NK-92 (cell line): ENCODE measurements around the gene TTLL5.
"Not testable (repeated sequence)": the region's sequence is repeated elsewhere in the genome, so short reads cannot be mapped to it uniquely, and the experiment has no call there.

Source experiments
- DNase-seq: peaks from one replicate; lab custom pipeline; 2025; ENCODE audit not compliant: unreplicated experiment; lab: John Stamatoyannopoulos, UW

Gene TTLL5

DNA sequence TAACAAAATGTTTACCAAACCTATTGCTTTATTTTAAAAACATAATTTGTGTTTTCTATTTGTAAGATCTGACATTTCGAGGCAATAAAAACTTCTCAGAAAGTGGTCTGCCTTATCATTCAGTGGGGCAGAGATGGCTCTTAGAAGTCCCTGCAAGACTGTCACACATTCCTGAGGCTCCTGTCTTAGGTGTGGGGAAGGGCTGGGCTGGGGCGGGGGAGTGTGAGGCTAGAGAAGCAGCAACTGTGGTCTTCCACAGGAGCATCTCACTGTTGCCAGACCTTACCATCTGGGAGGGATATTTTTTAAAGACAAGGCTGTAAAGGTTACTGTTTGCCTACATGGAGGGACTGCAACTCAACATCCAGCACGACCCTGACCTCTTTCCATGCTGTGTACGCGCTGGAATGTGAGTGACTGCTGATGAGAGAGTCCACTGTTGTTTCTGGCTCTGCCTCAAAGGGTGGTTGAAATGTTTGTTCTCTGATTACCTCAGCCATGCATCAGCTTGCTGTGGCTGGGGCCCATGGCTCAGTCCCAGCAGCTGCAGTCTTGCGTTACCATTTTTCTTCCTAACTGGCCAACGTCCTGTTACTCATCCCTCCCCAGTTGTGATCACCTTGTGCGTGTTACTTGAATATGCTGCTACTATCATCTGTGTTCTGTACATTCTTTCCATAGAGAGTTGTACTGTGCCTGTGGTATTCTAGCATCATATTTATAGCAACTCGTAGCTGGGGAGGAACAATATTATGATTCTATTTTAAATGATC, 12.8 kb upstream of the TTLL5 start:
- no peak for DNase-seq

DNA sequence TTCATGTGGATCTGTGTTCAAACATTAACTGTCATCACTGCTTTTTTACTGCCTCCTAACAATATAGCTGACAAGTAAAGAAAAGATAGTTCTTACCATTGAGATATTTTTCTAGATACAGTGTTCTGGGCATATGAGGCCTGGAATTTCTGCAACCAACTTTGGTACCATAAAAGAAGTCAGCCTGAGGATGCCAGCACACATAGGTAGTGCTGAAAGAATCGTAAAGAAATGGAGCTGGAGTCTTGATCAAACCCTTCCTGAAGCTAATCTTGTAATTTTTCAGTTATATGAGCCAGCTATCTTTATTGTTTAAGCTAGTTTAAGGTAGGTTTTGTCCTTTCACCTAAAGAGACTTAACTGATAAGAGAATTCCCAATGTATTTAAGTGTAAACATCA, 11.7 kb upstream of the TTLL5 start:
- no peak for DNase-seq

DNA sequence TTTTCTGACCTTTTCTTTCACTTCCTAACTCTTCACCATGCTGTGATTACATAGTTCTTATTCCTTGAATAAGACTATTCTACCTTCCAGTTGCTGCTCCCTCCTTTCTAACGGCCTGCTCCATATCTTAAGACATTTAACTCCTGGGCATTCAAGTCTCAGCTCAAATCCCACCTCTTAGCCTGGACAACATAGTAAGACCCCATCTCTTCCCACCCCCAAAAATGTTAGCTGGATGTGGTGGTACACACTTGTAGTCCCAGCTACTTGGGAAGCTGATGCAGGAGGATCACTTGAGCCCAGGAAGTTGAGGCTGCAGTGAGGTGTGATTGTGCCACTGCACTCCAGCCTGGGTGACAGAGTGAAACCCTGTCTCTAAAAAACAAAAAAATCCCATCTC, 11.3 kb upstream of the TTLL5 start:
- no peak for DNase-seq

DNA sequence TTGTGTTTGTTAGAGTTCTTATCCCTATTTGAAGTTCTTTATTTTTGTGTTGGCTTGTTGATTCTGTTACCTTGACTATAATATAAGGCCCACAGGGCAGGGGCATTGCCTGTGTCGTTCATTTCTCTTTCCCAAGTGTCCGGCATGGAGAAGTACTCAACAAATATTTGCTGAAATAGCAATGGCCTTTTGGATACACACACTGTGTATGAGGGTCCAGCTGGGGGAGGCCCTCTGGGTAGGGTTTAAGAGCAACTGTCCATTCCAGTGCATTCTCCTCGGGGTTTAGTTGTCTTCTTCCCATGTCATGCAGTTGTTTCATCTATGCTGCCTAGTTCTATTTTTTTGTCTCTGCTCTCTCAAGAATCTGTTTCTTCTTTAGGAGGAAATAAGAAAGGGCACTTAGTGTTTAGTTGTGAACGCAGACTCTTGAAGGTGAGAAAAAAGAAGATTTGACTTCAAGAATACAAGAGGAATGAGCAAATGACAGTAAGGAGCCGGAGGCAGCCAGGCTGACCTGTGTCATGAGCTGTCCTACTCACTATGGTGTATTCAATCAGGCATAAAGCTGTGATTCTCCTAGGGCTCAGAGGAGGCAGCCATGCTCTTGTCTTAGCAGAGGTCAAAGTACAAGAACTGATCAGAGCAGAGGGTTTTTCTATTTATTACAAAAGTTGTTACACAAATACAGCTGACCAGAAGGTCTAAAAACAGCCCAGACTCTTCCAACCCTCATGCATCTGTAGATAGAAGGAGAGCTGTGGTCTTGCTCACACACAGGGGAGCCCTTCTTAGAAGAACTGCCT, 10.6 kb upstream of the TTLL5 start:
- no peak for DNase-seq

DNA sequence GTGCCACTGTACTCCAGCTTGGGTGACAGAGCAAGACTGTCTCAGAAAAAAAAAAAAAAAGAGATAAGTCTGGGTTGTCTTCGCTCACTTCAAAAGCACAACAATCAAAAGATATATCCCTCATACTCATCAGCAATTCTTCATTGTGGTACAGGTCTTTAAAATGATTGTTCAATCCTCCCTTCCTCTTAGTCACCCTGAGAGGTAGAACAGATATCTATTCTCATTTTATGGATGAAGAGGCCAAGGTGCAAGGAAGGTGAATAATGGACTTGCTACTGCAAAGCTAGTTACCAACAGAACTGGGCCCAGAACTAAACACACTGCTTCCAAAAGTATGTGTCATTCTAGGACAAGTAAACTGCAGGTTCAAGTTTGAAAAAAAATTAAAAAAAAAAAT, 7.5 kb upstream of the TTLL5 start:
- DNase-seq = no peak

DNA sequence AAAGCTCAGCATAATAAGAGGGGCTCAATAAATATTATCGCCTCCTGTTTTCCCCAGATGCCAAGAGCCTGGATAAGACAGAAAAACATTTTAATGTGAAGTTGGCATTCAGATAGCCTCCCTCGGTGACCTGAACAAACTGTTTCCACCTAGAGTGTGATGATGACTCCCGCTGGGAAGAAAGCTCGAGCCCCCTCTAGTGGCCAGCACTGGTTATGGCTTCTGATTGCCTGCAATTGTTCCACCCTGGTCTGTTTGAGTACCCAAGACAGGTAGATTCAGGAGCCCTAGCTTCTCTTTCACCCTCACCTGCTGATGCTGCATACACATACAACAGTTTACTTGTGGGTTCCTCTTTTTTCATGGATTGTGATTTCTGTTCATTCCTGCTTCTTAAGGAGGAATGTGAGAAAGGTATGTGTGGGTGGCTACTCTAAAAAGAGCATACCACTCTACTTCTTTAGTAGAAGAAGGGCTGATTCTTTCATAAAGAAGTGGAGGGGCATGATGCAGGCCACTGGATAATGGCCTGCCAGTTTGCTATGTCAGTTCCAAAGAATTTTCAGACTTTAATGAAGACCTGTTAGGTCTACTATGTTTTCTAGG, 6.8 kb upstream of the TTLL5 start:
- DNase-seq = no peak

DNA sequence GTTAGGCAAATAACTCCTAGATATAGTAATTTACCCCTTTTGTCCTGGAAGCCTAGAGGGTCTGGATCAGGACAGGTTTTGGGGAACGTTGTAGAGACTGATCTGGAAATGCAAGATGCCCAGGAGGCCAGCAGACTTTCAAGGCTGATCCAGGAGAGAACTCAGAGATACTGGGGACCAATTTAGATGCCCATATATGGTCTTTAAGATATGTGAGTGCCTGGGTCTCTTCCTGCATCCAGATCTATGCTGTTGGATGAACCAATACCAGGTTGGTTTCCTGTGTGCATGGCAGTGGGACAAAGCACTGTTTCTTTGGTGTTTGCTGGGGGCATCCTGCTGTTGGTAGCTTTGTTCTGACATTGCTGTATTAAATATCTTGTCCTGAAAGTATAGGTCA, 5.8 kb upstream of the TTLL5 start:
- no peak for DNase-seq

DNA sequence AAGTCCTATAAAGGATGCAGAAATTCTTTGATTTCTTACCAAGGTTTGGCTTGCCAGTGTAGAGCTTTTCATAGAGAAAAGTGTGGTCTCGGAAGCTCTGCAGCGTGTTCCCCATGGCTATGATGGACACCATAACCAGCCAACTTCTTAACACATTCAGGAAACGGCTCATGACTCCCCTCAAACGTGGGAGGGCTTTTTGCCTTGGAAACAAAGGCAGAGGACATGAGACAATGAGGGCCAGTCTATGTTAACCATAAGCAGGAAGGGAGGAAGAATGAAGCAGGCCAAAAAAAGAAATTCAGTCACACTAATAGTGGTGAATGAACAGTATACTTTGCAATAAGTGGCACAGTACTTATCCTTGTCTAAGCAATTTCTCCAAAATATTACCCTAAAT, 3.7 kb upstream of the TTLL5 start:
- no peak for DNase-seq

DNA sequence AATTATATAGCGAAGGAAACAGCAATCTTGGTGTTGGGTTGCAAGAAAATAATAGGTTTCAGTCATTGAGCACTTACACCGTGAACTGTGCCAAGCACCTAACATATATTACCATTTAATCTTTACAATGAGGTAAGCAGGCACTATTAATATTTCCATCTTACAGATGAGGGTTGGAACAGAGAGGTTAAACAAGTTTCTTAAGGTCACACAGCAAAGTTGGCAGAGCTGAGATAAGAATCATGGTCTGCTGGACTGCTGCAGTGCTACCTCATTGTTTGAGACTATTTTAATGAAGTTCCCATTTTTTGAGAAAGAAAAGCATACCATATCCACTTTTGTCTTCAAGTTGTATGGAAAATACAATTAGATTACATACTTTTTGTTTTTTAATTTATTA, 2.1 kb upstream of the TTLL5 start:
- DNase-seq = no peak

DNA sequence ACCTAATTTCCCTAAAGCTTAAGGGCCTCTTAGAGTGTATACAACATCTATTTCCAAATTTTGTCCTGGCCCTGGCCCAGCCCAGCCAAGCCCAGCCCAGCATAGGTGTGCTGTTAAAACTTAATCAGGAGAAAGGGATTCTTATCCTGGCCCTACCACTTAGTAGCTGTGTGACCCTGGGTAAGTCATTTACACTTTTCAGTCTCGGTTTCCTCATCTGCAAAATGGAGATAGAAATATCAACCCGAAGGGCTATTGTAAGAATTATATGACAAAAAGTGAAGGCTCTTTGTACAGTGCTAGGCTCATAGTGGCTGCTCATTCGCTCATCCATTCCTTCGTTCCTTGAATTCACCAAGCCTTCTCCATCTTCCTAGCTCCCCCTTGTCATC, 812 bp upstream of the TTLL5 start:
- DNase-seq = no peak

DNA sequence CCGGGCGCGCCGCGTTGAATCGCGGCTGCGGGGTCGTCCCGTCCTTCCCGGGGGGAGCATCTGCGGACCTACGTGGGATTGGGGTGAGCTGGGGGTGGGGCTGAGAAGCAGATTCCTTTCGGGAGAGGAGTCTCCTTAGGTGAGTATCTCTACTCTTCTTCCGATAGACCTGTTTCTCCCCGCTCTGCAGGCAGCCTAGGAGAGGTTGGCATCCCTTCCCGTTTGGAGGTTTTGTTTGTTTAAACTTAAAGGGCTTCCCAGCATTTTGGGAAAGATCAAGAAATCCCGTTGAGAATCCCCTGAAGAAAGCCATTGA, 411 bp downstream of the TTLL5 start:
- no peak for DNase-seq

DNA sequence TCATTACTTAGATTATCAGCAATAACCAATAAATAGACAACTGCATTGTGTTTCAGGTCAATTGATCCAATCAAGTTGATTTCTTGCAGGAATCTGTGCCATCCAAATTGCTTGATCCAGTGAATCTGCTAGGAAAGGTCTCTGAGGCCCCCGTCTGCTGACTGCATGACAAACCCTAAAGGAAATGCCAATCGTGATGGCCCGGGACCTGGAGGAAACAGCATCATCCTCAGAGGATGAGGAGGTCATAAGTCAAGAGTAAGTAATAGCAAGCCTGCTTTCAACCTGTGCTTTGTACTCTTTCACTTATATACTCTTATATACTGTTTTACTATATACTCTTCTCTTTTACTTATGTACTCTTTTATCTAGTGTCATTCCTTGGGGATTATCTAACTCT, 1.9 kb downstream of the TTLL5 start:
- DNase-seq = no peak

DNA sequence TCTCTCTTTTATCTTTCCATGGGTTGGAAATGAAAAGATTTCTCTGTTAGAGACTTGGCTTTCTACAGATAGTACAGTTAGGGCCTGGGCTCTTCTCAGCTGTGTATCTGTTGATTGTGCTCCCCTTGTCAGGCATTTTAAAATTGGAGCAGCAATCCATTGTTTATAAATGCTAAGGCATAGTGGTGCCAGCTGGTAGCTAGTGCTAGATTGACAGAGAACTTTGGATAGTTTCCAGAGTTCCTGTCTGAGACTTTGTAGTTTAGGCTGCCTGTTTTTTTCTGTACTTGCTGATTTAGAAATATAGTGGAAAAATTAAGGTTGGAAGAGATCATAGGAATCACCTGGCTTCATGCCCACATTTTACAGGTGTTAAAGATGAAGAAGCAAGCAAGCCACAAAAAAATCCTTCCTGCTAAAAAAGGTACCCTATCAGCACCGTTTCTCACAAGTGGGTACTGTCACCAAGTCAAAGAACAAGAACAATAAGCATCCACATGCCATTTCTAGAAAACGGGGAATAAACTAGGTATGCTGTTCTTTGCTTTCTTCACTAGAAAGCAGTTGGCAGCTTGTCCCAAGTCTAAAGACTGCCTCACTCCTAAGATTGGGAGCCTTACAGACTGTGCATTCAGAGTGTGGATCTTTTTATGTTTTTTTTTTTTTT, 6.2 kb downstream of the TTLL5 start:
- no peak for DNase-seq

DNA sequence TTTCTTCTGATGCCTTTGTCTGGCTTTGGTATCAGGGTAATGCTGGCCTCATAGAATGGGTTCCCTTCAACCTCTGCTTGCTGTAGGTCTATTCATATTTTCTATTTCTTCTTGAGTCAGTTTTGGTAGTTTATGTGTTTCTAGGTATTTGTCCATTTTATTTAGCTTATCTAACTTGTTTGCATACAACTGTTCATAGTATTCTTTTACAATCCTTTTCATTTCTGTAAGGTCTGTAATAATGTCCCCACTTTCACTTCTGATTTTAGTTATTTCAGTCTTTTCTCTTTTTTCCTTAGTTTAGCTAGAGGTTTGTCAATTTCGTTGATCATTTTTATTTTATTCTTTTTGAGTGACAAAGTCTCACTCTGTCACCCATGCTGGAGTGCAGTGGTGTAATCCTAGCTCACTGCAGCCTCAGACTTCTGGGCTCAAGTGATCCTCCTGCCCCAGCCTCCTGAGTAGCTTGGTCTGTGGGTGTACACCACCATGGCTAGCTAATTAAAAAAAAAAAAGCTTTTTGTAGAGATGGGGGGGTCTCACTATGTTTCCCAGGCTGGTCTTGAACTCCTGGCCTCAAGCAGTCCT, 11.7 kb downstream of the TTLL5 start:
- no peak for DNase-seq

DNA sequence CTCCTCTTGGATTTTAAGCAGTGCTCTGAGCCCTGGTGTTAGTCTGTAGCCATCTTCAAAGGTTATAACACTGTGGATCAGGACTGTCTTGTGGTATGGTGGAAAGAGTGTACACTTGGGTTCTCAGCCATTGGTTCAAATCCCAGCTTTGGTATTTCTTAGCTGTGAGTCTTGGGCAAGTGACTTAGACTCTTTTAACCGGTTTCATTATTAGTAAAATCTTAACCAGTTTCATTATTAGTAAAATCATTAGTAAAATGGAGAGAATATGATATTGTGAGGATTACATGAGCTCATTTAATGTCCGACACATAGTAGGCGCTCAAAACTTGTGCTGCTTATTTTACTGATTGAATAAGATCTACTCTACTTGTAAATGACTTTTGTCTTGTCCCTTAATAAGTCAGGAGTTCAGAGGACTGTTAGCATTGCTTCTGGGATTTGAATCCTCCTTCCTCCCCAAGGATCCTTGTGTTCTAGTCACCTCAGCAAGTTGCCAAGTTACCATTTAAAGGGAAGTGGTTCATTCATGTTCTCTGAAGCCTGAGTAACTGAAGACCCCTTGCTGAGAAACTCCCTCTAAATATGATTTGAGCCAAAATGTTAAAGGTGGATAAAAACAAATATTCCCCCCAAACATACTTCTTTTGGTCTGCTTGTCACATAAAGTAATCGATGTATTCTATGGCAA, 12.4 kb downstream of the TTLL5 start:
- no peak for DNase-seq

DNA sequence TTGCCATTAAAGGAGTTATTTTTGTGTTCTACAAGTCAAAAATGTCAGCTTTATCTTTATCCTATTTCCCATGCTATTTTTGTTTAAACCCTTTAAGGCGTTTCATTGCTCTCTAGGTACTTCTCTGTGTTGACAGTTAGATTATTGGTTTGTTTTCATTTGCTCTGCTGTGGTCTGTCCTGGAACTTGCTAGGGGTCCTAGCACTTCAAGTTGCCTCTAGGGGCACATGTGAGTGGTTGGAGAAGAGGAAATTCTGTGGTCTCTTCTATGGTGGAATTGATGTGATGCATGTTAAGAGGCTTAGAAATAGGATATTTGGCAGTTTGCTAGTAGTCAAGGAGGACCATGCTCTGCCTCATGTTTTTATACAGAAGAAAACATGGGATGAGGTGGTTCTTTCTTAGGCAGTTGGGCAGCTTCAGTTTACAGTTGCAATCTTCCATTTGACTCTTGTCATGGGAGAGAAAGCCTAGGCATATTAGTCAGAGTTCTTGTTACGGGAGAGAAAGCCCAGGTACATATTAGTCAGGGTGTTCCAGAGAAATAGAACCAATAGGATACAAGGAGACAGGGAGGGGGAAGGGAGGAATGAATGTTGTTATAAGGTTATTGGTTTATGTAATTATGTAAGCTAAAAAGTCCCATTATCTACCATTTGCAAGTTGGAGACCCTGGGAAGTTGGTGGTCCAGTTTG, 14.4 kb downstream of the TTLL5 start:
- no peak for DNase-seq

DNA sequence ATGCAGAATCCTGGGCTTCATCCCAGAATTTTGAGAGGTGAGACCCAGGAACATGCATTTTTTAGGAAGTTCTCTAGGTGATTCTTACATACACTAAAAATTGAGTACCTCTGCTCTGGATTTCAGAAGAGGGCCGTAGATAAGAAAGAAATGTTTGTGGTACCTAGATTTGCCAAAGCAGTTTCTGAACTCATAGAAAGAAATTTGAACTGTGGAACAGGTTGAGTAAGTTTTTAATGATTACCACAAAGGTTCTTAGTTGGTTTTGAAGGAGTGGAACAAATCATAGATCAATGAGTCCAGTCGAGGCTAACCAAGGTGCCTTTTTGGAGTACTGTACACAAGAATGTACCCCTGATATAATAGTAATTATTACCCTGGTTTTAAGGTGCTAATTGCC, 24.9 kb downstream of the TTLL5 start:
- DNase-seq = no peak

DNA sequence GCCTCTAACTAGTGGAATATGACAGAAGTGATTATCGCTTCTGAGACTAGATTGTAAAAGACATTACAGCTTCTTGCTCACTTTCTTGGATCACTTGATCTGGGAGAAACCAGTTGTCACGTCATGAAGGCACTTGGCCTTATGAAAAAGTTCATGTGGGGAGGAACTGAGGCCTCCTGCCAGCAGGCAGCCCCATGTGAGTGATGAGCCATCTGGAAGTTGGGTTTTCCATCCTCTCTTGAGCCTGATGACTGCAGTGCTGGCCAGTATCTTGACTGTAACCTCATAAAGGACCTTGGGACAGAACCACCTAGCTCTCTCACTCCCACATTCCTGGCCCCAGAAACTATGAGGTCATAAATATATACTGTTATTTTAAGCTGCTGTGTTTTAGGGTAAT, 28.0 kb downstream of the TTLL5 start:
- DNase-seq = no peak

DNA sequence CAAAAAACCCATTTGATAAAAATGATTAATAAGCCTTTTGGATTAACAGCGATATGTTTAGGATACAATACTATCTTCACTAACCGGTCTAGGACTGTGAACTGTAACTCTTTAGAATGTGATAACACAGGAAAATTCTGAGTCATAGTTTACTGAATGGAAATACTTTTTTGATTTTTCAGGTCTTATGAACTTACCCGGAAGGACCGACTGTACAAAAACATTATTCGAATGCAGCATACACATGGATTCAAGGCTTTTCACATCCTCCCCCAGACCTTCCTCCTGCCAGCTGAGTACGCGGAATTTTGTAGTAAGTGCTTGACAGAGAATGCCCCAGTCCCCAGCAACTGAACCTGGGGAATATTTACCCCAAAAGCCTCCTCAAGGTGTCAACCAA, 29.0 kb downstream of the TTLL5 start:
- no peak for DNase-seq

DNA sequence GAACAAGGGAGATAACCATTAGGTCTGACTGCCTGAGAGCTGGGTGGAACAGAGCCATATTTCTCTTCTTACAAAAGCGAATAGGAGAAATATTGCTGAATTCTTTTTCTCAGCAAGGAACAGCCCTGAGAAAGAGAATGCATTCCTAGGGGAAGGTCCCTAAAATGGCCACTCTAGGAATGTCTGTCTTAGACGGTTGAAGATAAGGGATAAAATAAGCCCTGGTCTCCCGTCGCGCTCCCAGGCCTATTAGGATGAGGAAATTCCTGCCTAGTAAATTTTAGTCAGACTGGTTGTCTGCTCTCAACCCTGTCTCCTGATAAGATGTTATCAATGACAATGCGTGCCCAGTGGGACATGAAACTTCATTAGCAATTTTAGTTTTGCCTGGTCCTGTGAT, 34.0 kb downstream of the TTLL5 start:
- not testable (repeated sequence) for DNase-seq
